Activated naive CD4-positive, alpha-beta T cell treated with anti-CD3 and anti-CD28 coated beads, Interleukin-2, amount 50 U/mL, for 16 hours (primary cell): ENCODE measurements around the gene XYLT1.
"Not testable (repeated sequence)": the region's sequence is repeated elsewhere in the genome, so short reads cannot be mapped to it uniquely, and the experiment has no call there.

Source experiments
- DNase-seq: peaks from one replicate; pipeline ENCODE4 v3.0.0-alpha.2; 2020

Gene XYLT1

GRCh38 chr16:17351441-17352035, 119.2 kb downstream of the XYLT1 start:
- DNase-seq: no peak

DNA sequence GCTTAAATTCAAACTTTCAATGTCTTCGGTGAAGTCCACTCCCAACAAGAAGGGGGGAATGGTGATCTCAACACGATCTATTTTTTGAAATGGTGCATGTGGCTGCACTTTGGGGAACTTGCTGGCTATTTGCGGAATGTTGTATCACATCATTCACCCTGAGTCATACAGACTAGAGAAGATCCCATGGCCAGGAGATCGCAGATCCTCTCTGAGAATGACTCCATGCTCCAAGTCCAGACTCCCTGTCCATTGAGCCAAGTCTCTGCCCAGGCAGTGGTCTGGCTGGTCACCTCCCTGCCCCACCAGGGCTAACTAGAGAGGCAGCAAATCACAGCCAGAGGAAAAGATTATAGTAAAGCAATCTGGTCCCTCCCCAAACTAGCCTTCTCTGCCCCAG, 120.6 kb downstream of the XYLT1 start:
- no peak for DNase-seq

DNA sequence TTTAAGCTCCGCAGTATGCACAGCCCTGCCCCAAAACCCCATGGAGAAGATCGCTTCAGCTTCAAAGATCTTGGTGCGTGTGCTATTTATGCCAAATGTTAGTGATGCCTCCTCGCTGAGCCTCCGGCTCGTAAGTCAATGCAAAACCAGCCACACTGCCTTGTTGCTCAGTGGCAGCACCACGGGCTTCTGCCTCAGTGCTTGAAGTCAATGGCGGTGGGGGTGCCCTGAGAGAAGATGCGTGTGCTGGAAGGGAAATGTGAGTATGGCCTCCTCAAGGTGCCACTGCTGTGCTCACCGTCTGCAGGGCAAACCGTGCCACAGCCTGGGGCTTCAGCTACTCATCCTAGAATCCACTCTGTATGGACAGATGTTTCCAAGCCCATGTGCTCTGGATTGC, 121.9 kb downstream of the XYLT1 start:
- DNase-seq: no peak

DNA sequence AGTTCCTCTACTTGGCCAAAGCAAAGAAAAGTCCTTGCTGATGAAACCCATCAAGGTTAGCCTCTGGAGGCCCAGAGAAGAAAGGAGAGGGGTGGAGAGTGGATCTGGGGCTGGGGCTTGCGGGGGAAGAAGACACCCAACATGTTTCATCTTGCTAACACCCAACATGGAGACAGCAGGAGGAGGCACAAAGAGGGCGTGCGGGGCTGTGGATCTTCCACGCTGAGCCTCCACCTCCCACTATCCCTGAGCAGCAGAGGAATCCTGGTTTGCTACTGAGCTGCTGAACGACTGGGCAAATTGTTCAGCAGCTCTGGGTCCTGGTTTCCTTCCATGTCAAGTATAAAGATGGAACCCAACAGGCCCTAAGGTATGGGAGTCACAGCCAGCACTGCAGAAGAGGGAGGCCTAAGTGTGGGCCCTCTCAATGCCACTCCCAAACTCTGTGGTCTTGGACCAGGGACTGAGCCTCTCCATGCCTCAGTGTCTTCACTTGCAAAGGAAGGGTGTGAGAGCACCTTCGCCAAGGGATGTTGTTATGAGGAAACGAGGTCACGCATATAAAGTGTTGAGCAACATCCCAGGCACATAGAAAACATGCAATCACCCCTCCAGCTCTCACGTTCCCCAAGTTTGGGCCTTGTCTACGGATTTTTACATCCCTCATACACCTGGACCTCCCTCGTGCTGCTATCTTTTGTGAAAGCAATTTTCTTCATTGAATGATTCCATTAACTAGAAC, 122.5 kb downstream of the XYLT1 start:
- no peak for DNase-seq

DNA sequence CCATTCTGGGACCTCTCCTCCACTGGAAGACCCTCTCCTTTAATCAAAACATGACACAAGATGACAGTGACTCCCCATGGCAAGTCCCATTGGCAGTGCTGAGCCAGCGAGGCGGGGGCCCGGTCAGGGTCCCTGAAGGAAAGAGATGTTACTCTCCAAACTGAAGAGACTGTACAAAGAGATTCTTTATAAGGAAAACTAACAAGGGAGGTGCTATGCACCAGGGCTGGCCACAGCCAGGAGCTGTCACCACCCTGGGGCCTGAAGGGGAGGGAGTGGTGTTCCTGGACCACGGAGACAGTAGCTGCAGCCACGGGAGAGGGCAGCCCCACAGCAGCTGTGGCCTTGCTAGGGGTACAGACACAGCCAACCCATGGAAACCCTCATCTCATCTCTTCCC, 123.1 kb downstream of the XYLT1 start:
- DNase-seq: no peak

DNA sequence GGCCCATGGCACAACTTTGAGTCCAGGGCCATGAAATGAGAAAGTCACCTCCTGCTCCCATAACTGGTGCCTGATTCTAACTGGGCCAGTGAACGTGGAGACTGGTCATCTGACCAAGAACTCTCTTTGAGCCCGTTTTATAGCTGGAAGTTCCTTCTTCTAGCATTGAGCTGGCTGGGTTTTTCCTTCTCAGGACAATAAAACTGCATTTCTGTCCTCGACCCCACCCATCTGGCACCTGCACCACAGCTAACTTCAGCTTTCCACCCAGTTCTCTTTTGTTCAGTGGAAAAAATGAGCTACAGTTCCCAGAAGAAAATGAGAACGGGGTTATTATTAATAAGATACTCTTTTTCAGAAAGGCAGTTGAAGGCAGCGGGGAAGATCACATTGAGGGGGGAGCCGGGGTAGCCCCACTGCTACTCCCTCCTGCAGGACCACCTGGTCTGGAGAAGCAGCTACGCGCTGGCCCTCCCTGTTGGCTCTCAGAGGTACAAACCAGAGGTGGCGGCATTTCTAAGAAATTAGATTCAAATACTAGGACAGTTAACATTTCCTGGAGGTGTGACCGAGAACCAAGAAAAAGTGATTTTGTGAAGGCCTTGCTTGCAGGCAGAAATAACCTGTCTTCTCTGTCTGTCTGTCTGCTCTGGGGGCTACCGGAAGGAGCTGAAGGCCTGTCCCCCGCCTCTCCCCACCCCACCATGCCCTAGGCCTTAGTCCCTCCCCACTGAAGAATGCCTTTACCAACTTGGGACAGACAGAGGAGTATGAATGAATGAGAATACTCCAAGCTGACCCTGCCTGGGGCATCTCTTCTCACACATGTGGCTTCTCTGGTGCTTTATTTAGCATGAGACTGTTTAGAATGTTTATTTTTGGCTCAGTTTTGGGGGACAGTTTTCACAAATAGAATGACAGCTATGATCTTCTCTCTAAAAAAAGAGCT, 123.9 kb downstream of the XYLT1 start:
- DNase-seq: no peak

DNA sequence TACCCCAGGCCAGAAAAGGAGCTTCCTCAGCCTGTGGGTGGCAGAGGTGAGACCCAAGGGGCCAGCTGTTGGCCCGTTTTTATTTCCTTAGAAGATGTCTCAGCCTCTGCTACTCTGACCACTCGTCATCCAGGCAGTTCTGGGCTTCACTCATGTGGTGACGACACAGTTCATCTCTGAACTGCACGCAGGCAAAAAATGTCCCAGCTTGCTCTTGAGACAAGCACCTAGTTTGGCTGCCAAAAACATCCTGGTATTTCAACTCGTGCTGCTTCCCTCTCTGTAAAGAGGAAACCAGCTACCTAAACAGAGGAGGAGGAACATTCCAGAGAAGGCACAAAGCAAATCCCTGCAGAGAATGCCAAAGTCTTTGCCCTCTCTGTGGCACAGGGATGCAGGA, 125.7 kb downstream of the XYLT1 start:
- DNase-seq: no peak

DNA sequence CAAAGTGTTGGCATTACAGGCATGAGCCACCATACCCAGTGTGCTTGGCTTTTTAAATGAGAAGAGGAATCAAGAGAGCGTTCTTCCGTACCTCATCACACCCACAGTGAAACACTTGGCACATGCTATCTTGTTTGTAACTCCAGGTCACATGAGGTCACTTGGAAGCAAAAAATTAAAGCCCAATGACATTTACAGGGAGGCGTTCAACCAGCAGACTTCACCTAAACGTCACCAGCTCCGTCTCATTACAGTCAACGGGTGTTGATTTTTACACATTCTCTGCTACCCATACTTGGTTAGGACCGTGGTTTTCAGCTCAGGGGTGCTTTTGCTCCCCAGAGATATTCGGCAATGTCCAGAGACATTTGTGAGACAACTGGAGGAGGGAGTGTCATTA, 127.0 kb downstream of the XYLT1 start:
- DNase-seq: no peak

GRCh38 chr16:17343028-17343427, 127.7 kb downstream of the XYLT1 start:
- DNase-seq: no peak

DNA sequence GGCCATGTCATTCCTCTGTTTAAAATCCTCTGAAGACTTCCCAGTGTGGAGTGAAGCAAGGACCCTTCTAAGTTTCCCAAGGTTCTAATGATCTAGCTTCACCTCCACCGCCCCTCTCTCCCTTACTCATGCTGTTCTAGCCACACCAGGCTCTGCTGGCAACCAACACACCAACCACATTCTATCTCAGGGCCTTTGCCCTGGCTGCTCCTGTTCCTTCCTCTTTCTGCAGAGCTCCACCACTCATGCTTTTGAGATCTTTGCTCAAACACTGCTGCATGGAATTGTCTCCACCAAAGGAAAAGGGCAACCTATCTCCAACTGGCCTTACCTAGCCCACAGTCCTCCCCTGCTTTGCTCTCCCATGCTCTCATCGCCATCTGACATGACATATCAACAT, 128.7 kb downstream of the XYLT1 start:
- DNase-seq: no peak

DNA sequence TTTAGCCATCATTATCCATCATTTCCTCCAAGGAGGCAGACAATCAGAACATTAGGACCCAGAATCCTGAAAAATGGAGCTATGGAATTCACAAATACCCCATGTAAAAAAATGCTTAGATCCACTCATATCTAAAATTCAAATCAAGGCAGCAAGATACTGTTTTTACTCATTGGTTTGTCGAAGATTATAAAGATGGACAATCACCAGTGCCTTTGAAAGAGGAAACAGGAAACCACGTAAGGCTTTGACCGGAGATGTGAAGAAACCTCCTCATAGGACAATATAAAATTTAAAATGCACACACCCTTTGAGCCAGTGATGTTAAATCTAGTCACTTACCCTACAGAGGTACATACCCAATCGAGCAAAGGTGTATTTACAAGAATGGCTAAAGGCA, 130.0 kb downstream of the XYLT1 start:
- DNase-seq: no peak

DNA sequence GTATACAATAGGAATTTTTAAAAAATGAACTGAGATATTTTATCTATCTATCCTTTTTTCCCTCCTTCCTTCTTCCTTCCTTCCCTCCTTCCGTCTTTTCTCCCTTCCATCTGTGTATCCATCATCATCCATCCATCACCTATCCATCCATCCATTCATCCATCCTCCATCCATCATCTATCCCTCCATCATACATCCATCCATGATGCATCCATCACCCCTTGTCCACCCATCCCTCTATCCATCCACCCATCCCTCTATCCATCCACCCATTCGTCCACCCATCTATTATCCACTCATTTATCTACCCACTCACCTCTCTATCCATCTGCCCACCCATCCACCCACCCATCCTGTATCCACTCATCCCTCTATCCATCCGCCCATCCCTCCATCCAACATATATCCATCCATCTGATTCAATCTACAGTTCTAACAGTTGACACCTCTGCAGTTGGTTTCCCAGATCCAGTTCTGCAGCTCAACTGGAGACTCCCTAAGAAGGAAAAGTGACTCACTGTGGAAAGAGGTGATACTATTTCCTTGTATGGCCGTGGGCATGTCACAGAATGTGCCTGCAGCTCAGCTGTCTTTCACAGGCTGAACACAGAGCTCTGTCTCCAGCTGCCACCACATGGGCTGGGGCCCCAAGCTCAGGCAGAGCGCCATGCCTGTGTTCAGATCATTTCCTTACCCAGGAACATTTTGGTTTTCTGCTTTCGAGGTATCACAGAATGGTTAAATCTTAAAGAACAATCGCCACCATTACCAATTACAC, 130.8 kb downstream of the XYLT1 start:
- no peak for DNase-seq

DNA sequence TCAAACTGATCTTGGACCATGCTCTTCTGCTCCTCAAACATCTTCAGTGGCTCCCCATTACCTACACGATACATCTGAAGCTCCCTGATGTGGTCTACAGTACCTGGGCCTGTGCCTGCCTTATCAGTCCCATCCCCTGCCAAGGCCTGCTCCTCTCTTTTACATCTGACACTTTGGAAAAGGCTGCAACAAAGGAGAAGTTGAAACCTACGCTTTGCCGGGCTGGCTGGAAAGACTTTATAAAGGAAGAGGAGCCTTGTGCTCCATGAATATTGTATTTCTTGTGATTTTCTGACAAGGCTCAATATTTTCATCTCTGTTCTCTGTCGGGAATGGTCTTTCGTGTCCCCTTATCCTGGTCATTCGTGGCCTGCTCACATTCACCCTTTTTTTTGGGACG, 132.5 kb downstream of the XYLT1 start:
- no peak for DNase-seq

DNA sequence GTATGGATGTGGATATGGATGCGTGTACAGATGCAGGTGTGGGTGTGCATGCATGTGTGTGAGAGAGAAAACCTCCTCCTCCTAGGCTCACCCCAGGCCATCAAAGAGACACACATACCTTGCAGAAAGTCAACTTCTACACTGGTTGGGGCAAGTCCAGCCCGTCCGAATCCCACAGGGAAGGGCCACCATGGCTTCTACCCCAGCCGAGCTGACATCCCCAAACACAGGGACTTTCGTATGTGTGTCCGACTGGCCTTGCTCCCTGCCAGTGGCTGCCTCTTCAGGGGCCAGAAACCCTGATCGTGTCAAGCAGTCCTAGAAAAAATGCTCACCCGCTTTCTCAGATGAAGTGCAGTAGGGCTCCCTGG, 134.2 kb downstream of the XYLT1 start:
- no peak for DNase-seq

DNA sequence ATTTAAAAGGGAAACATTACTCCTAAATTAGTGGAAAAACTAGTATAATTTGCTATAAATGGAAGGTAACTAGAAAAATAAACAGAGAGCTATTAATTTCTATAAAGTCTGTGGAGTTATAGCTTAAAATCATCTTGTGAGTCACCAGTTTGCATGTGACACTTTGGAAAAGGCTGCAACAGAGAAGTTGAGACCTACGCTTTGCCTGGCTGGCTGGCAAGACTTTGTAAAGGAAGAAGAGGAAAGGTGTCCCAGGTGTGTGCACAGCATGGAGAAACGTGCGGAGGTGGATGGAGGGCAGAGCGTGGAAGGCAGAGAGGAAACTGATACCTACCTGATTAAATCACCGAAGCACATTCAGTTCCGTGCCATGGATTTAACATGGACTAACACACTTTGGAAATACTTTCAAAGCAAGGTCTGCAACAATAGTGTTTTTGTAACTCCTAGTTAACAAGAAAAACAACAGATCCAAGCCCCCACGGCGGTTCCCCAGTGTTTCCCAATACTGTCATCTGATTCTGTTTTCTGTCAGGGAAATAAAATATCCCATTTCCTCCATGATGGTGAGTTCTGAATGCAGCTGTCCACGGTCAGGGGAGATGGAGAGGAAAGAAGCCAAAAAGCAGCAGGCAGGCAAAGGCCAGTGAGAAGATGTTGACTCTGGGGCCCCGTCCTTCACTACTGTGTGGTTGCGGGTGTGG, 134.8 kb downstream of the XYLT1 start:
- DNase-seq: no peak

GRCh38 chr16:17335406-17335805, 135.4 kb downstream of the XYLT1 start:
- not testable (repeated sequence) for DNase-seq

GRCh38 chr16:17334096-17334495, 136.7 kb downstream of the XYLT1 start:
- no peak for DNase-seq

DNA sequence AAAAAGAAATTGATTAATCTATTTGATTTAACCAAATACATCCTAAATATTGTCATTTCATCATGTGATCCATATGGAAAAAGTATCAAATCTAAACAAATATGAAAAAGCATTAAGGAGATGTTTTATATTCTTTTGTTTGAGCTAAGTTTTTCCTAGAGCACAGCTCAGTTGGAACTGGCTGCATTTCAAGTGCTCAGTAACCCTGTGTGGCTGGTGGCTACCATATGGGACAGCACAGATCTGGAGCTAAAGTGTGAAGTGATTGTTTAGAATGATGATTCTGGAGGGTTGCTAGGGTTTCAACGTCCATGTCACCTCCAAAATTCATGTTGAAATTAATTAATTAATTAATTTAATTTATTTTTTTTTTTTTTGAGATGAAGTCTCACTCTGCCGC, 137.5 kb downstream of the XYLT1 start:
- no peak for DNase-seq

- DNase-seq: no peak
Measured at GRCh38 chr16:17331991-17332390, 138.8 kb downstream of the XYLT1 start.

- DNase-seq: no peak
Measured at GRCh38 chr16:17331071-17331607, 139.6 kb downstream of the XYLT1 start.

DNA sequence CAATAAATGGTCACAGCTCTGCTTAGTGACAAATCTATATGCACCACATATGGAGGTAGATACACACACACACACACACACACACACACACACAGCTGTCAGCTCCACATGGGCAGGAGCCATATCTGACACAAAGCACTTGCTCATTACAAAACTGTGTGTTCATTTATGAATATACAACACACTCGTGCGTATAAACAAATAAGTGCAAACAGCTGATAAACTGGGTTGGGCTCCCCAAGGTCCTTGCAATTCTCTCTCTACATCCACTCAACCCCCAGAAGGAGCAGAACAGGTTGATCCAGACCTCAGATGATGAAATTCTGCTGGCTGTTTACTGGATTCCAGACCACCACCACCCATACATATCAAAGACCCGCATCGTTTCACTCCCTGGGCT, 140.7 kb downstream of the XYLT1 start:
- no peak for DNase-seq

DNA sequence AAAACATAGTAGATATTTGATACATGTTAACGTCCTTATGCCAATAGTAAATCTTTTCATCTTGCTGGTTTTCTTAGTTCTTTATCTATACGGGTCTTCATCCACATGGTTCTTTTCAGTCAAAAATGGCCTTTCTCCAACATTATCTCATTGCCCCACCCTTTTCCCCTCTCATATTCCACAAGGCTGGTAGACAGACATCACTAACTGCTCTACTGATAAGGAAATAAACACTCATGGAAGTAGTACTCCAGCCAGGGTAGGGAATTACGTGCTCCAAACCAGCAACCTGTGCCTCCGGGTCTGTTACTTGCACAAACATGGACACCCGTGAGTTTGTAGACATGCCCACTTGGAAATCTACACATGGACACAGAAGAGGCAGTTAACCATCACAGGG, 141.4 kb downstream of the XYLT1 start:
- DNase-seq: no peak
